ENCODE data around the gene CAT. TPM values are rescaled to one million over a fixed set of nuclear protein-coding genes. Genes with fewer than 3 reads are reported as not detected.

Gene CAT
- total and polyA plus RNA-seq, 2 donors (not counting 1 experiment from before 2014, with no cell fraction given), result 93.8 to 113 TPM

- Histone ChIP-seq H3K9ac (ENCODE audit: insufficient read depth, low read length) (no peak overlapping the region), H3K27ac (ENCODE audit: insufficient read depth, low read length) (no peak overlapping the region), H3K27me3 (ENCODE audit: control insufficient read depth, insufficient read depth, low read length) (no peaks in the 10 kb centered on the region), H2AFZ (ENCODE audit: low read length) (no peak overlapping the region), H4K20me1 (ENCODE audit: control insufficient read depth, extremely low read depth, insufficient read depth, low read length) (no peaks in the 10 kb centered on the region), H3K79me2 (ENCODE audit: control insufficient read depth, insufficient read depth, low read length) (no peaks in the 10 kb centered on the region), H3K9me3 (ENCODE audit: control insufficient read depth, insufficient read depth, low read depth, low read length) (no peaks in the 10 kb centered on the region), H3K4me3 (replicated peaks in 1 of 4; ENCODE audit: control extremely low read depth in 1 of 4, insufficient read depth in 1 of 4, low read depth in 3 of 4, low read length in 4 of 4) (no peak overlapping the region), H3K4me1 (ENCODE audit: control insufficient read depth, extremely low read depth, insufficient read depth, low read length) (no peaks in the 10 kb centered on the region), H3K36me3 (ENCODE audit: control insufficient read depth, insufficient read depth, low read length) (peaks cover 7% of the 10 kb centered on the region), H3K4me2 (ENCODE audit: extremely low read depth, insufficient read depth, low read length) (no peak overlapping the region)
- no peak for DNase-seq (ENCODE audit: low read depth in 2 of 2)
- TF ChIP-seq EZH2 (IDR thresholded peaks at IDR 0.05; ENCODE audit: low read length, missing control alignments), result no peak
- no peak for TF ChIP-seq CTCF (conservative IDR thresholded peaks at IDR 0.05 in 1 of 2, IDR thresholded peaks at IDR 0.05 in 1 of 2; ENCODE audit: low read depth in 1 of 2, low read length in 2 of 2)
Observed at GRCh38 chr11:34459507-34460162, 20.9 kb downstream of the CAT start.

GRCh38 chr11:34460278-34460677 is 21.5 kb downstream of the CAT start:
- H3K36me3 ChIP-seq (ENCODE audit: control insufficient read depth, insufficient read depth, low read length), result peaks cover 7% of the 10 kb centered on the region
- H4K20me1 ChIP-seq (ENCODE audit: control insufficient read depth, extremely low read depth, insufficient read depth, low read length), result no peaks in the 10 kb centered on the region
- no peak overlapping the region for H3K27ac ChIP-seq (ENCODE audit: insufficient read depth, low read length)
- H3K27me3 ChIP-seq (ENCODE audit: control insufficient read depth, insufficient read depth, low read length), result no peaks in the 10 kb centered on the region
- H3K79me2 ChIP-seq (ENCODE audit: control insufficient read depth, insufficient read depth, low read length), result no peaks in the 10 kb centered on the region
- TF ChIP-seq EZH2 (IDR thresholded peaks at IDR 0.05; ENCODE audit: low read length, missing control alignments) (no peak), CTCF (conservative IDR thresholded peaks at IDR 0.05 in 1 of 2, IDR thresholded peaks at IDR 0.05 in 1 of 2; ENCODE audit: low read depth in 1 of 2, low read length in 2 of 2) (no peak)
- H3K9ac ChIP-seq (ENCODE audit: insufficient read depth, low read length), result no peak overlapping the region
- H3K4me3 ChIP-seq (replicated peaks in 1 of 4; ENCODE audit: control extremely low read depth in 1 of 4, insufficient read depth in 1 of 4, low read depth in 3 of 4, low read length in 4 of 4), result no peak overlapping the region
- no peak for DNase-seq (ENCODE audit: low read depth in 2 of 2)
- no peaks in the 10 kb centered on the region for H3K9me3 ChIP-seq (ENCODE audit: control insufficient read depth, insufficient read depth, low read depth, low read length)
- no peaks in the 10 kb centered on the region for H3K4me1 ChIP-seq (ENCODE audit: control insufficient read depth, extremely low read depth, insufficient read depth, low read length)
- no peak overlapping the region for H2AFZ ChIP-seq (ENCODE audit: low read length)
- no peak overlapping the region for H3K4me2 ChIP-seq (ENCODE audit: extremely low read depth, insufficient read depth, low read length)

- no peak overlapping the region for H3K27ac ChIP-seq (ENCODE audit: insufficient read depth, low read length)
- no peaks in the 10 kb centered on the region for H4K20me1 ChIP-seq (ENCODE audit: control insufficient read depth, extremely low read depth, insufficient read depth, low read length)
- peaks cover 9% of the 10 kb centered on the region for H3K36me3 ChIP-seq (ENCODE audit: control insufficient read depth, insufficient read depth, low read length)
- TF ChIP-seq EZH2 (IDR thresholded peaks at IDR 0.05; ENCODE audit: low read length, missing control alignments), result no peak
- no peak for TF ChIP-seq CTCF (conservative IDR thresholded peaks at IDR 0.05 in 1 of 2, IDR thresholded peaks at IDR 0.05 in 1 of 2; ENCODE audit: low read depth in 1 of 2, low read length in 2 of 2)
- H3K4me3 ChIP-seq (replicated peaks in 1 of 4; ENCODE audit: control extremely low read depth in 1 of 4, insufficient read depth in 1 of 4, low read depth in 3 of 4, low read length in 4 of 4), result no peak overlapping the region
- no peak overlapping the region for H2AFZ ChIP-seq (ENCODE audit: low read length)
- H3K4me2 ChIP-seq (ENCODE audit: extremely low read depth, insufficient read depth, low read length), result no peak overlapping the region
- no peaks in the 10 kb centered on the region for H3K4me1 ChIP-seq (ENCODE audit: control insufficient read depth, extremely low read depth, insufficient read depth, low read length)
- H3K79me2 ChIP-seq (ENCODE audit: control insufficient read depth, insufficient read depth, low read length), result no peaks in the 10 kb centered on the region
- no peaks in the 10 kb centered on the region for H3K27me3 ChIP-seq (ENCODE audit: control insufficient read depth, insufficient read depth, low read length)
- no peak for DNase-seq (ENCODE audit: low read depth in 2 of 2)
- H3K9ac ChIP-seq (ENCODE audit: insufficient read depth, low read length), result no peak overlapping the region
- H3K9me3 ChIP-seq (ENCODE audit: control insufficient read depth, insufficient read depth, low read depth, low read length), result no peaks in the 10 kb centered on the region
Observed at GRCh38 chr11:34461215-34461614, 22.5 kb downstream of the CAT start.

Data from fibroblast of lung (primary cell).